Heart right ventricle (tissue), 16 donors: ENCODE results near the gene KCNAB2. TPM values are rescaled to one million over a fixed set of nuclear protein-coding genes. Genes with fewer than 3 reads are reported as not detected.

Source experiments
- ATAC-seq, 8 donors: fragments of 200-7000 bp; cut with Tn5 transposase; one replicate each; pipeline ENCODE4 v1.9.1; 2020; ENCODE audit warnings: mild to moderate bottlenecking in 8 of 8, moderate library complexity in 8 of 8, moderate number of reproducible peaks in 1 of 8
- DNase-seq, 2 donors: peaks; one replicate each; pipeline ENCODE4 v3.0.0-alpha.2; 2020
- H3K27ac ChIP-seq, 10 donors: fragments of 200-600 bp; sonication (generic) in 2 of 10; one replicate each; pipeline versions ENCODE4 v1.5.0 to v1.8.0; 2020 to 2022; ENCODE audit warnings: mild to moderate bottlenecking in 3 of 10
- H3K27me3 ChIP-seq, 7 donors: fragments of 200-600 bp; one replicate each; pipeline ENCODE4 v1.8.0; 2021 to 2022; ENCODE audit warnings: mild to moderate bottlenecking in 2 of 7
- H3K36me3 ChIP-seq, 9 donors: fragments of 200-600 bp; sonication (generic) in 1 of 9; one replicate each; pipeline versions ENCODE4 v1.5.0 to v1.8.0; 2020 to 2022; ENCODE audit warnings: mild to moderate bottlenecking in 2 of 9
- H3K4me1 ChIP-seq, 9 donors: fragments of 200-600 bp; sonication (generic) in 1 of 9; one replicate each; pipeline versions ENCODE4 v1.5.0 to v1.8.0; 2020 to 2022; ENCODE audit warnings: mild to moderate bottlenecking in 4 of 9
- H3K4me3 ChIP-seq, 10 donors: fragments of 200-600 bp; sonication (generic) in 2 of 10; one replicate each; pipeline versions ENCODE4 v1.5.0 to v1.8.0; 2020 to 2022; ENCODE audit warnings: mild to moderate bottlenecking in 7 of 10, moderate library complexity in 2 of 10
- H3K9me3 ChIP-seq, 11 donors: fragments of 200-600 bp in 10 of 11; sonication (generic) in 2 of 11; one replicate each; pipeline versions ENCODE4 v1.5.0 to v1.8.0; 2013 to 2022; ENCODE audit warnings: mild to moderate bottlenecking in 2 of 11, control low read depth in 1 of 11, moderate library complexity in 1 of 11
- CTCF ChIP-seq, 9 donors: fragments of 200-600 bp; sonication (generic) in 2 of 9; IDR thresholded peaks; one replicate each; pipeline versions ENCODE4 v1.5.0 to v1.8.0; 2021 to 2022; ENCODE audit warnings: antibody characterized with exemption in 9 of 9, mild to moderate bottlenecking in 5 of 9, moderate library complexity in 1 of 9
- WGBS, 2 donors: extraction: QIAGEN DNeasy Blood & Tissue Kit; methylation state at CpG; one replicate each; pipeline ENCODE4 v1.1.7; 2013; ENCODE audit warnings: inconsistent platforms in 1 of 2; 5-methylcytosine and 5-hydroxymethylcytosine counted together
- intact Hi-C, 10 donors: fragments of 100-400 bp; cut with DNase I; formaldehyde crosslinking; loops; one replicate each; pipeline versions ENCODE4 v1.11.1 to v1.14.2; 2022
- polyA plus RNA-seq, 2 donors: library from polyadenylated mRNA; stranded (reverse); fragments of 200-250 nt; gene quantifications; one replicate each; pipeline ENCODE4 v1.2.3, GENCODE V29; 2013
- total RNA-seq, 10 donors: library from RNA; stranded (reverse); fragmentation: NEBNext Ultra II Directional in 3 of 10; extraction: Animal tissue kit (Norgen Biotek cat#: 25700) in 3 of 10; gene quantifications; one replicate each; pipeline versions ENCODE4 v1.2.1 to v1.2.4, GENCODE V29; 2021 to 2023
- donor health status: Arrhythmogenic right ventricular cardiomyopathy.
- donor health status: ischemic (EF 13 %, LVEDD 7.1; RV severe dilation, severe dysfunction).
- donor health status: healthy with polysubstance abuse.
- donor health status: DM: no; HTN: yes; CAD: no.
- donor health status: DM: no; HTN: no; CAD: no.
- donor health status: ischemic (EF 25% LVEDD 6.9; RV normal size, moderate dysfunction).
- donor health status: ischemic (EF 25% LVEDD 5.7; RV mildly dilated, moderate dysfunction).
- donor health status: healthy.
- donor health status: DM: yes; HTN: yes; CAD: no.
- donor health status: Ischemic cardiomyopathy.
- donor health status: ischemic (EF 35%, LVEDD 5.7; RV mildly dilated, moderate dysfunction).
- donor health status: nonischemic (EF 11% LVEDD 7.7; RV severe dilation, severe dysfunction).
- donor health status: DM: yes; HTN: yes; CAD: no.
- donor health status: PGD.
- donor health status: ischemic (EF 29% LVEDD 5.4; RV normal size, mild dysfunction).
- donor health status: nonischemic (EF 23%, LVEDD 6.1; RV moderate dilation, normal function).

Gene KCNAB2
- total and polyA plus RNA-seq, 12 donors = 4.7 to 41.5 (median 21.8) TPM

GRCh38 chr1:6005276-6005917, 40.3 kb upstream of the KCNAB2 start:
- H3K9me3 ChIP-seq = no peaks in the 10 kb centered on the region

DNA sequence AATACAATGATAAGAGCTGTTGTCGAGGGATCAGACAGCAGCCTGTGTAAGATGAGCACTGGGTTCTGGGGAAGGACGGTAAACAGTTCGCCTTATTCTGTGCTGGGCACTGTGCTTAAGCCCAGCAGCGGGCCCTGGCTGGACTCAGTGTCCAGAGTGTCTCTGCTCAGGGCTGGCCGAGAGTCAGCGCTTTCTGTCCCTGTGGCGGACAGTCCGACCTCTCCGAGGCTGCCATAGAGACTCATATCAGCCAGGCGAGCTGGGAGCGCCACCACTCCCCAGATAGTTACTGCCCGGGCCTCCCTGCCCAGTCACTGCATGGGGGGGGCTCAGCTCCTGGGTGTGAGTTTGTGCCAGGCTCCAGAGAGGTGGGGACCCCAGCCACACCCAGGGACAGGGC, 38.8 kb upstream of the KCNAB2 start:
- no peak for TF ChIP-seq CTCF (IDR thresholded peaks at IDR 0.05)
- ATAC-seq = peak in 7 of 8 donors; percentile 29 to 70 (median 46)
- DNase-seq = peak; percentile 46 to 58
- intact Hi-C loops = no loop called here
- Histone ChIP-seq H3K4me3 (no peak overlapping the region), H3K27ac (peak overlapping the region; percentile 16 to 78 (median 68)), H3K4me1 (peaks cover 0 to 24% (median 12%) of the 10 kb centered on the region in 9 donors), H3K27me3 (no peaks in the 10 kb centered on the region), H3K9me3 (no peaks in the 10 kb centered on the region), H3K36me3 (no peaks in the 10 kb centered on the region)
- 37% methylated on average over 12 of the region's 12 CpGs for WGBS, 2 donors

More at GRCh38 chr1:6005276-6005917, 40.3 kb upstream of the KCNAB2 start:
- 70 to 80% methylated on average over 8 to 10 of the region's 10 CpGs for WGBS, 2 donors
- intact Hi-C loops = no loop called here
- Histone ChIP-seq H3K27ac (no peak overlapping the region), H3K27me3 (no peaks in the 10 kb centered on the region), H3K36me3 (no peaks in the 10 kb centered on the region), H3K4me3 (no peak overlapping the region), H3K4me1 (peaks cover 0 to 29% (median 14%) of the 10 kb centered on the region in 9 donors)
- no peak for ATAC-seq
- DNase-seq = no peak
- TF ChIP-seq CTCF (IDR thresholded peaks at IDR 0.05) = no peak

DNA sequence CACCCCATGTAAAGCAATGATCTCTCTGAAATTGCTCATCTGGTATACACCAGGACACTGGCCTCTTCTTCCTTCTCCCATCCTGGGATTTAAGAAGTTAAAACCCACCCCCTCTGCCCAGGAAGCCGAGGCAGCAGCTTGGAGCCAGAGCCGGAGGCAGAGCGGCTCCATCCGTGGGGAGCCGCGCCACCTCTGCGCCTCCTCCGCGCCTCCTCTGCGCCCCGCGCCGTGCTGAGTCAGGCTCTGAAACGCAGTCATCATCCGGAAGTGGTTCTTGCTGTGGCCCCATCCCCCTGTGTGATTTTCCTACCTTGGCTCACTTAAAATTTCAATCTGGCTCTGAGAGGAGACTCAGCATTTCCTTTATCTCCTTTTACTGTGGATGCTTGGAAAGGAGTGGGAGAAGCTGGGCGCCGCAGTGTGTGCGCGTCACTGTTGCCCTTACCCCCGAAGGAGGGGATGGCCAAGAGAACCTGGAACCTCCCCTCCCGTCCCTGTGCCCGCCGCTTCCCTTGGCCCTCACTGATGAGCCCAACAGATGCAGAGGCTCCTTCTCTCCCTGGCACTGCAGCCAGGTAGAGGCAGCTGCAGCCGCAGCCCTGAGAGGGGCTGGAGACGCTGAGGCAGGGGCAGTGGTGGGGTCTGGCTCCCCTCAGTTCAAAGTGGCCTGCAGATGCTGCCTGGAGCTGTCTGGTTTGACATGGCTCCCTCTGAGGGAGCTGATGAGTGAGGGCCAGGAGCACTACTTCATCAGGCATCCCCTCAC, 38.2 kb upstream of the KCNAB2 start:
- Histone ChIP-seq H3K4me1 (peaks cover 0 to 18% (median 10%) of the 10 kb centered on the region in 9 donors), H3K9me3 (no peaks in the 10 kb centered on the region), H3K27ac (peak overlapping the region; percentile 16 to 78 (median 68)), H3K36me3 (no peaks in the 10 kb centered on the region), H3K4me3 (no peak overlapping the region), H3K27me3 (no peaks in the 10 kb centered on the region)
- TF ChIP-seq CTCF (IDR thresholded peaks at IDR 0.05) = no peak
- ATAC-seq = no peak
- intact Hi-C loops = no loop called here
- WGBS, 2 donors = 51 to 55% methylated on average over 25 of the region's 25 CpGs
- no peak for DNase-seq

DNA sequence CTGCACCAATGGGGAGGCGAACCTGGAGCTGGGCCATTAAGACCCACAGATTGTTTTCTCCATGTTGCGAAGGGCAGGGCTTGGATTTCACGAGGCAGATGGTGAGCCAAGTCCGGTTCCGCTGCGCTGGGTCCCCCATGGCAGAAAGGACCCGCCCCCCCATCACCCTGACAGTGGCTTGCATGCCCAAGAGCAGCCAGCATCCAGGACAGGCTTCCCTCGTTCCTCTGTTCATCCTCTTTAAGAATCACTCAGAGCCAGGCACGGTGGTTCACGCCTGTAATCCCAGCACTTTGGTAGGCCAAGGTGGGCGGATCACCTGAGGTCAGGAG, 37.6 kb upstream of the KCNAB2 start:
- ATAC-seq = no peak
- Histone ChIP-seq H3K36me3 (no peaks in the 10 kb centered on the region), H3K27ac (no peak overlapping the region), H3K4me3 (no peak overlapping the region), H3K27me3 (no peaks in the 10 kb centered on the region), H3K9me3 (no peaks in the 10 kb centered on the region), H3K4me1 (peaks cover 0 to 21% (median 12%) of the 10 kb centered on the region in 9 donors)
- no peak for TF ChIP-seq CTCF (IDR thresholded peaks at IDR 0.05)
- WGBS, 2 donors = 91 to 96% methylated on average over 11 of the region's 11 CpGs
- intact Hi-C loops = no loop called here
- no peak for DNase-seq
